K562 (cell line): ENCODE results near the gene PTPRE. TPM values are rescaled to one million over a fixed set of nuclear protein-coding genes. Genes with fewer than 3 reads are reported as not detected.

Experiments
- ATAC-seq: fragments of 200-7000 bp; cut with Tn5 transposase; 3 replicates; pipeline ENCODE4 v1.9.1; 2020; ENCODE audit warnings: moderate library complexity
- BruUV-seq: library from RNA; stranded (reverse); fragments of 400-500 nt; replicated peaks from 2 replicates; lab custom pipeline; 2021; lab: Mats Ljungman, UMichigan
- CTCF ChIA-PET: fragments of 300-600 bp; formaldehyde crosslinking; extraction: SDS; loops from one replicate; lab custom pipeline; 2021; ENCODE audit warnings: low intra/inter-chr PET ratio; lab: Yijun Ruan, JAX
- POLR2A ChIA-PET: fragments of 300-600, 350-650 bp; sonication (Branson Sonifier 250); formaldehyde crosslinking; extraction: SDS; loops from one replicate; lab custom pipeline; 2021; ENCODE audit warnings: antibody characterized with exemption, inconsistent platforms; lab: Yijun Ruan, JAX
- DNase-seq, 4 experiments: peaks; one replicate each; pipeline versions ENCODE4 v3.0.0 to v3.0.0-alpha.2; 2011 to 2018; ENCODE audit warnings: low spot score in 3 of 4, mixed read lengths in 3 of 4; ENCODE audit errors: extremely low read depth in 1 of 4
- FAIRE-seq: peaks from 2 replicates; lab custom pipeline; 2011; peaks lifted over from hg19 to GRCh38; lab: Jason Lieb, UNC
- H2AFZ ChIP-seq: 2 replicates; pipeline ENCODE4 v1.6.0; 2011; ENCODE audit warnings: low read depth, low read length, control low read depth, inconsistent platforms
- H3K27ac ChIP-seq: fragments of 200-600 bp; 3 replicates; pipeline ENCODE4 v1.8.0; 2011; ENCODE audit warnings: low read depth, mild to moderate bottlenecking, control low read depth, inconsistent platforms, low read length, moderate library complexity, mixed read lengths; ENCODE audit errors: extremely low read depth
- H3K27me3 ChIP-seq, 2 experiments: fragments of 300-600 bp in 1 of 2; 2 replicates in 1 of 2; 3 replicates in 1 of 2; pipeline versions ENCODE4 v1.6.0 to v1.8.0; 2011; ENCODE audit warnings: inconsistent platforms in 2 of 2, low read length in 2 of 2, mild to moderate bottlenecking in 1 of 2, mixed read lengths in 1 of 2, moderate library complexity in 1 of 2; ENCODE audit not compliant: control insufficient read depth in 2 of 2, insufficient read depth in 2 of 2
- H3K36me3 ChIP-seq: fragments of 300-600 bp; 3 replicates; pipeline ENCODE4 v1.8.0; 2011; ENCODE audit warnings: mild to moderate bottlenecking, low read length, inconsistent platforms; ENCODE audit not compliant: control insufficient read depth, insufficient read depth
- H3K4me1 ChIP-seq, 2 experiments: fragments of 200-600 bp in 1 of 2; replicated peaks in 1 of 2; 2 replicates in 1 of 2; 3 replicates in 1 of 2; pipeline versions ENCODE4 v1.5.1 to v1.8.0; 2011; ENCODE audit warnings: inconsistent platforms in 2 of 2, low read length in 2 of 2, mild to moderate bottlenecking in 1 of 2, mixed read lengths in 1 of 2, moderate library complexity in 1 of 2; ENCODE audit not compliant: control insufficient read depth in 2 of 2, insufficient read depth in 2 of 2
- H3K4me2 ChIP-seq: 2 replicates; pipeline ENCODE4 v1.6.1; 2011; ENCODE audit warnings: low read length, control low read depth, inconsistent platforms, mixed read lengths; ENCODE audit not compliant: insufficient read depth
- H3K4me3 ChIP-seq: fragments of 200-600 bp; sonication (generic), shearing (Covaris generic); 2 replicates; pipeline ENCODE4 v1.5.1; 2016; ENCODE audit warnings: control low read depth, inconsistent platforms
- H3K79me2 ChIP-seq: fragments of 200-600 bp; 3 replicates; pipeline ENCODE4 v1.8.0; 2011; ENCODE audit warnings: low read length, inconsistent platforms; ENCODE audit not compliant: control insufficient read depth, insufficient read depth
- H3K9ac ChIP-seq, 2 experiments: 2 replicates each; pipeline versions ENCODE4 v1.6.0 to v1.6.1; 2011; ENCODE audit warnings: low read depth in 2 of 2, low read length in 2 of 2, control low read depth in 1 of 2, inconsistent platforms in 1 of 2, mild to moderate bottlenecking in 1 of 2, mixed read lengths in 1 of 2; ENCODE audit not compliant: insufficient read depth in 1 of 2
- H3K9me1 ChIP-seq: one replicate; pipeline ENCODE4 v1.6.0; 2011; ENCODE audit warnings: inconsistent platforms, mild to moderate bottlenecking, low read length, moderate library complexity; ENCODE audit not compliant: control insufficient read depth, insufficient read depth
- H3K9me3 ChIP-seq: replicated peaks from 2 replicates; pipeline ENCODE4 v1.5.1; 2011; ENCODE audit warnings: low read depth, low read length, inconsistent platforms; ENCODE audit not compliant: control insufficient read depth, insufficient read depth
- H4K20me1 ChIP-seq: replicated peaks from 2 replicates; pipeline ENCODE4 v1.6.1; 2011; ENCODE audit warnings: low read length, inconsistent platforms, mixed read lengths; ENCODE audit not compliant: control insufficient read depth, insufficient read depth
- BCL6 ChIP-seq: fragments of 250-450 bp; sonication (Bioruptor Pico); IDR thresholded peaks from 2 replicates; pipeline ENCODE4 v1.4.0; 2020
- ESRRB ChIP-seq: fragments of 250-450 bp; sonication (Bioruptor Pico); IDR thresholded peaks from 2 replicates; pipeline ENCODE4 v1.5.0; 2020; ENCODE audit warnings: mild to moderate bottlenecking, moderate library complexity, borderline replicate concordance
- ILK ChIP-seq: fragments of 450-650 bp; IDR thresholded peaks from 2 replicates; pipeline ENCODE4 v1.6.1; 2016; ENCODE audit warnings: missing genetic modification characterization, low read depth, mild to moderate bottlenecking, missing compliant biosample characterization, moderate library complexity, borderline replicate concordance
- LEF1 ChIP-seq: fragments of 450-650 bp; IDR thresholded peaks from 2 replicates; pipeline ENCODE4 v1.6.1; 2016; ENCODE audit warnings: mild to moderate bottlenecking
- NCOA6 ChIP-seq: fragments of 450-650 bp; IDR thresholded peaks from 2 replicates; pipeline ENCODE4 v1.6.1; 2017; ENCODE audit warnings: mild to moderate bottlenecking
- NR2C2 ChIP-seq, 2 experiments: fragments of 200-800 bp in 1 of 2; sonication (Bioruptor generic) in 1 of 2; sonication (generic) in 1 of 2; formaldehyde crosslinking in 1 of 2; IDR thresholded peaks; 2 replicates each; pipeline versions ENCODE4 v1.6.1 to v1.8.0; 2016 to 2022; ENCODE audit warnings: mild to moderate bottlenecking in 1 of 2, missing compliant biosample characterization in 1 of 2, missing genetic modification characterization in 1 of 2, missing genetic modification reagents in 1 of 2
- TAF9B ChIP-seq: fragments of 450-650 bp; IDR thresholded peaks from 2 replicates; pipeline ENCODE4 v1.6.1; 2018; ENCODE audit warnings: mild to moderate bottlenecking; ENCODE audit not compliant: partially characterized antibody
- TSC22D4 ChIP-seq: fragments of 450-650 bp; IDR thresholded peaks from 2 replicates; pipeline ENCODE4 v1.6.1; 2016; ENCODE audit warnings: missing genetic modification characterization, missing biosample characterization, control low read depth
- ZNF644 ChIP-seq: fragments of 200-800 bp; sonication (Bioruptor generic); IDR thresholded peaks from 2 replicates; pipeline ENCODE4 v1.6.1; 2016; ENCODE audit warnings: low read depth, missing genetic modification characterization, missing compliant biosample characterization
- WGBS: fragments of 100-300 bp; shearing (Covaris generic); methylation state at CpG from one replicate; pipeline ENCODE4 v1.1.6; 2016; ENCODE audit warnings: low coverage, mixed read lengths; ENCODE audit not compliant: insufficient coverage; ENCODE audit errors: missing lambda C conversion rate; 5-methylcytosine and 5-hydroxymethylcytosine counted together
- in situ Hi-C: fragments of 300-500 bp; cut with MboI; formaldehyde crosslinking; loops from 4 replicates; pipeline ENCODE4 v1.15.0; 2018; ENCODE audit warnings: inconsistent platforms, mixed read lengths
- intact Hi-C: fragments of 100-400 bp; cut with micrococcal nuclease; formaldehyde crosslinking; loops from 2 replicates; pipeline ENCODE4 v1.14.2; 2022
- polyA plus RNA-seq, 8 experiments: library from polyadenylated mRNA; depleted of rRNA in 4 of 8; stranded (reverse) in 5 of 8; unstranded in 3 of 8; fragments of >200 nt; fragmentation: Nextera tagmentation in 2 of 8; fragmentation: Illumina TruSeq in 1 of 8; extraction: Ambion mirVana in 2 of 8; extraction: Trizol in 1 of 8; gene quantifications; 2 replicates each; pipeline versions ENCODE4 v1.2.1 to v1.2.3, GENCODE V29; 2011 to 2014; ENCODE audit warnings: inconsistent platforms in 1 of 8, missing spikeins in 1 of 8
- total RNA-seq, 7 experiments: library from RNA; depleted of rRNA in 6 of 7; stranded (reverse); fragments of >200 nt in 6 of 7; fragmentation: Illumina TruSeq in 2 of 7; extraction: Trizol in 2 of 7; gene quantifications; 2 replicates each; pipeline versions ENCODE4 v1.2.1 to v1.2.3, GENCODE V29; 2011 to 2021; ENCODE audit warnings: low replicate concordance in 1 of 7
- TF ChIP-seq, protein P1 (sequence below): sonication (generic); formaldehyde crosslinking; IDR thresholded peaks from 2 replicates; pipeline ENCODE4 v1.8.1; 2023; ENCODE audit warnings: mild to moderate bottlenecking, missing genetic modification reagents
- TF ChIP-seq, protein P2 (sequence below): fragments of 250-450 bp; sonication (Bioruptor Pico); IDR thresholded peaks from 2 replicates; pipeline ENCODE4 v1.5.0; 2021; ENCODE audit warnings: mild to moderate bottlenecking, borderline replicate concordance
- TF ChIP-seq, protein P3 (sequence below): fragments of 450-650 bp; formaldehyde crosslinking; IDR thresholded peaks from 2 replicates; pipeline ENCODE4 v1.4.0; 2020; ENCODE audit warnings: mild to moderate bottlenecking, mixed read lengths
- TF ChIP-seq, protein P4 (sequence below): sonication (generic); formaldehyde crosslinking; IDR thresholded peaks from 2 replicates; pipeline ENCODE4 v1.5.0; 2020; ENCODE audit warnings: missing genetic modification reagents

Gene PTPRE
- total and polyA plus RNA-seq, 9 of the 15 experiments (the other 6 are each of a cell fraction or from before 2014, with no cell fraction given) = 0.01 to 0.13 (median 0.04) TPM; not detected in 4

DNA sequence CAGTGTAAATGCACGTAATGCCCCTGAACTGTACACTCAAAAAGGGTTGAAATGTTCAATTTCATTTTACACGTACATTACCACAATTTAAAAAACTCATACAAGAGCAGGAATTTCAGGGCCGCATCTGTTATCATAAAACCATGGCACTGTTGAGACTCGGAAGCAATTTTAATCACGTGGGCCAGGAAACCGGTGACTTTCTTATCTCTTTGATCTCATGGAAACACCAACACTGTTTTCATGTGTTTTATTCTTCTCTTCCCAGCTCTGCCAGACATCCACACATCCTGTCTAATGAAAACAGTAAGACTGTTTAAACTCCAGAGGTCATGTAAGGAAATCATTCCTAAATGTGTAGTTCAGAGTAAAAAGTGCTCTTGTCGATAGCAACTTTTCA, 35.9 kb downstream of the PTPRE start:
- H3K9me3 ChIP-seq = no peaks in the 10 kb centered on the region
- ChIA-PET CTCF (no interaction called here), POLR2A (interaction anchor here (0.5 kb wide), 1 partner anchor 93 kb away, joined by 3 read pairs; no protein-coding TSS in a partner anchor)
- no peak for DNase-seq
- FAIRE-seq = no peak
- BruUV-seq = no TSS peak
- no peaks in the 10 kb centered on the region for H4K20me1 ChIP-seq
- no peak overlapping the region for H3K4me3 ChIP-seq
- no peak overlapping the region for H3K9ac ChIP-seq
- ATAC-seq = no peak
- no peaks in the 10 kb centered on the region for H3K36me3 ChIP-seq
- no peak overlapping the region for H2AFZ ChIP-seq
- 2% methylated on average over 7 of the region's 7 CpGs for WGBS
- in situ Hi-C loops (no loop called here), intact Hi-C loops (no loop called here)
- no peaks in the 10 kb centered on the region for H3K4me1 ChIP-seq
- H3K27me3 ChIP-seq = no peaks in the 10 kb centered on the region
- no peaks in the 10 kb centered on the region for H3K79me2 ChIP-seq
- no peak overlapping the region for H3K4me2 ChIP-seq
- no peaks in the 10 kb centered on the region for H3K9me1 ChIP-seq
- no peak overlapping the region for H3K27ac ChIP-seq
- TF ChIP-seq ESRRB (CRISPR knock-in tag) = no peak
- no peak for TF ChIP-seq TAF9B
- TF ChIP-seq, protein P1, sequence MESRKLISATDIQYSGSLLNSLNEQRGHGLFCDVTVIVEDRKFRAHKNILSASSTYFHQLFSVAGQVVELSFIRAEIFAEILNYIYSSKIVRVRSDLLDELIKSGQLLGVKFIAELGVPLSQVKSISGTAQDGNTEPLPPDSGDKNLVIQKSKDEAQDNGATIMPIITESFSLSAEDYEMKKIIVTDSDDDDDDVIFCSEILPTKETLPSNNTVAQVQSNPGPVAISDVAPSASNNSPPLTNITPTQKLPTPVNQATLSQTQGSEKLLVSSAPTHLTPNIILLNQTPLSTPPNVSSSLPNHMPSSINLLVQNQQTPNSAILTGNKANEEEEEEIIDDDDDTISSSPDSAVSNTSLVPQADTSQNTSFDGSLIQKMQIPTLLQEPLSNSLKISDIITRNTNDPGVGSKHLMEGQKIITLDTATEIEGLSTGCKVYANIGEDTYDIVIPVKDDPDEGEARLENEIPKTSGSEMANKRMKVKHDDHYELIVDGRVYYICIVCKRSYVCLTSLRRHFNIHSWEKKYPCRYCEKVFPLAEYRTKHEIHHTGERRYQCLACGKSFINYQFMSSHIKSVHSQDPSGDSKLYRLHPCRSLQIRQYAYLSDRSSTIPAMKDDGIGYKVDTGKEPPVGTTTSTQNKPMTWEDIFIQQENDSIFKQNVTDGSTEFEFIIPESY (CRISPR knock-in tag) = no peak
- no peak for TF ChIP-seq NR2C2 (CRISPR knock-in tag; IDR thresholded peaks at IDR 0.05)
- TF ChIP-seq NR2C2 (tag; IDR thresholded peaks at IDR 0.05) = peak; percentile 26; the same call in 1 of the 2 replicates
- TF ChIP-seq, protein P2, sequence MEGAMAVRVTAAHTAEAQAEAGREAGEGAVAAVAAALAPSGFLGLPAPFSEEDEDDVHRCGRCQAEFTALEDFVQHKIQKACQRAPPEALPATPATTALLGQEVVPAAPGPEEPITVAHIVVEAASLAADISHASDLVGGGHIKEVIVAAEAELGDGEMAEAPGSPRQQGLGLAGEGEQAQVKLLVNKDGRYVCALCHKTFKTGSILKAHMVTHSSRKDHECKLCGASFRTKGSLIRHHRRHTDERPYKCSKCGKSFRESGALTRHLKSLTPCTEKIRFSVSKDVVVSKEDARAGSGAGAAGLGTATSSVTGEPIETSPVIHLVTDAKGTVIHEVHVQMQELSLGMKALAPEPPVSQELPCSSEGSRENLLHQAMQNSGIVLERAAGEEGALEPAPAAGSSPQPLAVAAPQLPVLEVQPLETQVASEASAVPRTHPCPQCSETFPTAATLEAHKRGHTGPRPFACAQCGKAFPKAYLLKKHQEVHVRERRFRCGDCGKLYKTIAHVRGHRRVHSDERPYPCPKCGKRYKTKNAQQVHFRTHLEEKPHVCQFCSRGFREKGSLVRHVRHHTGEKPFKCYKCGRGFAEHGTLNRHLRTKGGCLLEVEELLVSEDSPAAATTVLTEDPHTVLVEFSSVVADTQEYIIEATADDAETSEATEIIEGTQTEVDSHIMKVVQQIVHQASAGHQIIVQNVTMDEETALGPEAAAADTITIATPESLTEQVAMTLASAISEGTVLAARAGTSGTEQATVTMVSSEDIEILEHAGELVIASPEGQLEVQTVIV = no peak
- TF ChIP-seq ZNF644 (tag) = no peak
- no peak for TF ChIP-seq TSC22D4 (tag)
- no peak for TF ChIP-seq LEF1
- TF ChIP-seq, protein P3, sequence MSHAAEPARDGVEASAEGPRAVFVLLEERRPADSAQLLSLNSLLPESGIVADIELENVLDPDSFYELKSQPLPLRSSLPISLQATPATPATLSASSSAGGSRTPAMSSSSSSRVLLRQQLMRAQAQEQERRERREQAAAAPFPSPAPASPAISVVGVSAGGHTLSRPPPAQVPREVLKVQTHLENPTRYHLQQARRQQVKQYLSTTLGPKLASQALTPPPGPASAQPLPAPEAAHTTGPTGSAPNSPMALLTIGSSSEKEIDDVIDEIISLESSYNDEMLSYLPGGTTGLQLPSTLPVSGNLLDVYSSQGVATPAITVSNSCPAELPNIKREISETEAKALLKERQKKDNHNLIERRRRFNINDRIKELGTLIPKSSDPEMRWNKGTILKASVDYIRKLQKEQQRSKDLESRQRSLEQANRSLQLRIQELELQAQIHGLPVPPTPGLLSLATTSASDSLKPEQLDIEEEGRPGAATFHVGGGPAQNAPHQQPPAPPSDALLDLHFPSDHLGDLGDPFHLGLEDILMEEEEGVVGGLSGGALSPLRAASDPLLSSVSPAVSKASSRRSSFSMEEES = peak; percentile 20
- no peak for TF ChIP-seq NCOA6
- TF ChIP-seq ILK (tag) = no peak
- TF ChIP-seq, protein P4, sequence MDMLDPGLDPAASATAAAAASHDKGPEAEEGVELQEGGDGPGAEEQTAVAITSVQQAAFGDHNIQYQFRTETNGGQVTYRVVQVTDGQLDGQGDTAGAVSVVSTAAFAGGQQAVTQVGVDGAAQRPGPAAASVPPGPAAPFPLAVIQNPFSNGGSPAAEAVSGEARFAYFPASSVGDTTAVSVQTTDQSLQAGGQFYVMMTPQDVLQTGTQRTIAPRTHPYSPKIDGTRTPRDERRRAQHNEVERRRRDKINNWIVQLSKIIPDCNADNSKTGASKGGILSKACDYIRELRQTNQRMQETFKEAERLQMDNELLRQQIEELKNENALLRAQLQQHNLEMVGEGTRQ (CRISPR knock-in tag) = peak; percentile 15; the same call in 1 of the 2 replicates
- no peak for TF ChIP-seq BCL6 (CRISPR knock-in tag)
